OCI-M2 (cell line): ENCODE measurements around the gene CD44.

ENCODE experiments used
- DNase-seq: peaks from one replicate; lab custom pipeline; 2025; ENCODE audit not compliant: unreplicated experiment; lab: John Stamatoyannopoulos, UW

CD44 gene

GRCh38 chr11:35173616-35174566 lies 34.9 kb downstream of the CD44 start:
- DNase-seq = no peak

- DNase-seq = no peak
Measured at GRCh38 chr11:35174666-35175065, 35.7 kb downstream of the CD44 start.

DNA sequence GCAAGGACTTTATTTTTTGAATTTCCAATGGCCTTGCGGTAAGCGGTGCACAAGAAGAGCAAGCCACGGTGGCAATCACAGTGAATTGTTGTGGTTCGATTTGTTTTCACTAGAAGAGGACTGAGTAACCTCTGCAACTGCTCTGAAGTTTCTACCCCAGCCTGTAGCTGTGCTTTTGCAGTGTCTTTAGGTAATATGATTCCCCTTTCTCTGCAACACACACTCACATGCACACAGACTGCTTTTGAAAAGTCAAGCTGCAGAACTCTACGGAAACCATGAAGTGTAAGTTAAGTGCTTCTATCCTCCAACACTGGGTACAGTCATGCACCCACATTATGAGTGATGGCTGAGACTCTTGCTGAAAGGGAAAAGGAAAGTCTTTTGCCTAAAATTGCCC lies 38.4 kb downstream of the CD44 start:
- no peak for DNase-seq

GRCh38 chr11:35178067-35178805 lies 39.3 kb downstream of the CD44 start:
- DNase-seq = no peak

GRCh38 chr11:35178873-35179272 lies 39.9 kb downstream of the CD44 start:
- DNase-seq = no peak

DNA sequence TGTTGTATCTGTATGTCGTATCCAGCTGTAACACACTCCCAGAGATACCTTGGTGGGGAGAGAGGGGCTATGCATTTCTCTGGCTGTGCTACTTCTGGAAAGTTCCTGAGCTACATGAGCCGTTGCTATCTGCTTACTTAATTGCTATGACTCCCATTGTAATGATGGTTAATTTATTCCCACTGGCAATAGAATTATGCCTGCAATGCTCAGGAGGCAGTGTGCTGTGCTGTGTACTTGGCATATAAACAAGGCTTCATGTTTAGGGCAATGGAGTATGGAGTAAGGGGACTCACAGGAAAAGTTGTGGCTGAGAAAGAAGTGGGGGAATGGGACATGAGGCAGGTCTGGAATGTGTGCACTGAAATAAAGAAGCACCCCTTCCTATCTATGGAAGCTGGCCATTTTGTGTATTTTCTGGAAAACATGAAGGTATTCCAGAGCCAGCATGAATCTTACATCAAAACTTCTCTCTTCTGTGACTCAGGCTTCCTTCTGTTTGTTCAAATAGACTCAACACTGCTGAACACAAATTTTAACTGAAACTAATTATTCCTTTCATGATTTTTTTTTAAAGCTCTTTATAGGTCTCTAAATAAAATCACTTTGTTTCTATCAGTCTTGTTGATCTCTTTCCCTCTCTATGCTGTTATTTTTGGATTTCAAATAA lies 40.6 kb downstream of the CD44 start:
- DNase-seq = no peak

DNA sequence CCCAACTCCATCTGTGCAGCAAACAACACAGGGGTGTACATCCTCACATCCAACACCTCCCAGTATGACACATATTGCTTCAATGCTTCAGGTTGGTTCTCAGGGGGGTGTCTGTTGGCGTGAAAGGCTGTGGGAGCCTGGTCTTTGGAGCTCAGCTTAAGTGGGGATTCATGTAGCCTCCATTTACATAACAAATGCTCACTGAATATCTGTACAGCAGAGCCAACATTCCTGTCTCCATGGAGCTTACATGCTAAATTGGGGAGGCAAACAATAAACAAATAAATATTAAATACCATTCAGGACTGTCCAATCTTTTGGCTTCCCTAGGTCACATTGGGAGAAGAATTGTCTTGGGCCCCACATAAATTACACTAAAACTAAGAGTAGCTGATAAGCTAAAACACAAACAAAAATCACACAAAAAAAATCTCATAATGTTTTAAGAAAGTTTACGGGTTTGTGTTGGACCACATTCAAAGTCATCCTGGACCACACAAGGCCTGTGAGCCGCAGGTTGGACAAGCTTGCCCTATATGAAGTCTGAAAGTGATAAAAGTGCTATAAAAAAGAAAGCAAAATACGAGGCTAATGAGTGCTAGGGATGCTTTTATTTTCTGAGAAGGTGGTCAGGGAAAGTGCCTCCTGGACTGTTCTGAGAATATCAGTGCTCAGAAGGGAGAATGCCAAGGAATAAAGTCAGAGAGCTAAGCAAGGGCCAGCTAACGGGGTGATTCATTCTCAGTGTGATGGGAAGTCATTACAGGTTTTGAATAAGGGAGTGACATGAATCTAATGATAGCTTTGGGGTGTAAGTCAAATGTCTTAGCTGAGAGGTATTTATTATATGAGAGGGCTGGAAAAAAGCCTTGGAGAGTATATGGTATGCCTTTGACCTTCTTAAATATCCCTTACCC lies 41.6 kb downstream of the CD44 start:
- no peak for DNase-seq

DNA sequence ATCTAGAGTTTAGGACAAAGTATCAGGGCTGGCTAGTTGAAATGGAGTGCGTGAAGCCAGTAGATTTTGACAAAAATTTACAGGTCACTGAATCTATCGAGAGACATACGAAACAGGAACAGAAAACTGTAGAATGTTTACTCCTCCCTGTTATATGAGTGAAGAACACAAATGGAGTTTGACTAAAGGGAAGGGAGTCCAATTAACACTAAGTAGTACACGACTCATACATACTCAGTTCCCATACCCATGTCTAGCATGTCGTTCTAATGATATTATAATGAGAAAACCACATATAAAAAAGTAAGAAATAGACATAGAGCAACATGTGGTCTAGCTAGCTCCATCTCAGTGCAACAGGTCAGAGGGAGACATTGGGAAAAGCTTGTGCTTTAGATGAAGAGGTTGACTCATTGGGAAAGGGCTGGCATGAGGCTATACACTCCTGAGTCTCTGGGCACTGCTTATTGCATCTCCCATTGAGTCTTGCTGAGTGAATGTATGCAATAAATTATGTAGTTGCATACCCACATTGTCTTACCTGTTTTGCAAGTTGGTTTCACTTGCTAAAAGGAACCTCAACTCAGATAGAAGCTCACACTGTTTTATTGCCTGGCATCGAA lies 43.5 kb downstream of the CD44 start:
- DNase-seq = no peak

DNA sequence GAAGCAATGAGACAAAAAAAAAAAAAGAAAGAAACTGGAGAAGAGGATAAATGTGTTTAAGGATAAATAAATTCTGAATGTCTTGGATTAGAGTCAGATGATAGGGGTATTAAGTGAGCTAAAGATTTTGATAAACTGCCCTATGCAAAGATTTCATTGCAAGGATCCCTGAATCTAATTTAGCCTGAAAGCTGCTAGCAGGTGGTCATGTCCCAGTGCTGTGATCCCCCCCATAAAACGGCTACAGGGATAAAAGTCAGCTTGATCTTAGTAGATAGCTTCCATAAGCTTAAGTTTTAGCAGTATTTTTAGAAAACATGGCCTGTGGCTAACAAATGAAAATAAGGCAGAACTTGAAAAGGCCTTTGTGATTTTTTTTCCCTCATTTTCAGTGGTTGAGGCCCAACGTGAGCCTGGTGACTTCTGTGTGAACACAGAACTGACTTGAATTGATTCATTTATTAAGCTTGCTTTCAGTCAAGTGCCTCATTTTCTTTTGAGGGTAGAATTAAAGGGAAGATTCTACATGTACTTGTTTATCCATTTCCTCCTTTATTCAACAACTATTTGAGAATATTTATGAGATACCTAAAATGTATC lies 44.5 kb downstream of the CD44 start:
- no peak for DNase-seq

- no peak for DNase-seq
Measured at GRCh38 chr11:35185696-35186095, 46.7 kb downstream of the CD44 start.

GRCh38 chr11:35187996-35188395 lies 49.0 kb downstream of the CD44 start:
- no peak for DNase-seq

- no peak for DNase-seq
Measured at GRCh38 chr11:35190804-35191348, 51.9 kb downstream of the CD44 start.

GRCh38 chr11:35192347-35192746 lies 53.4 kb downstream of the CD44 start:
- no peak for DNase-seq

DNA sequence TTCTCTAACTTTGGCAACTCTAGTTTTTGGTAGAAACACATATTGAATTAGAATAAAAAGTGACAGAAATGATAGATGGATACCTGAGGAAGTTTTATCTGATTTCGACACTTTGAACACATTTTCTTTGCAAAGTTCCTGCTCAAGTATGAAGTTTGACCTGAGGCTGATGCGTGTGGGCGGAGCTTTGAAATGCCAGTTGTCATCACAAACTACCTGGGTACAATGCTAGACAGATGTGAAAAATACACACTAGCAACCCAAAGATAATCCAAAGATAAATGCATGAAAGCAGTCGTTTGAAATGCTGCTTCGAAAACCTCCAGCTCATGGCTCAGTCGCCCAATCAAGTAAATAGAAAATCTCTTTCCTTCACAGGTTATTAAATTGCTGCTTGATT lies 54.8 kb downstream of the CD44 start:
- no peak for DNase-seq

DNA sequence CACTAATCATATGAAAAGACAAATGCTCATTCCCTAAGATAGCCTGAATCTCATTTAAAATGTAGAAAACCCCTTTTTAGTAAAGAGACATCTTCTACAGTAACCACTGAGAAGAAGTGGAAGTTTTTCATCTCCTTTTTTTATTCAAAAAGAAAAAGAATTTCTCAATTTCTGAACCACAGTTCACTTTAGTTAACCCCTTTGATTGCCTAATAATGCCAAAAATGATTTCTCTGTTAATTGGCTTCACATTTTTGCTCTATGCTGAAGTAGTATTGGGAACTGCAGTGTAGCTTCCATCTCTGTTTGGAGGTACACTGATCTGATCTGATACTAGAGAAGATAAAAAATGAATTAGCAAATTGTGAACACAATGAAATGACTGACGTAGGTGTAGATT lies 58.3 kb downstream of the CD44 start:
- DNase-seq = no peak

GRCh38 chr11:35200811-35201341 lies 61.9 kb downstream of the CD44 start:
- no peak for DNase-seq

- no peak for DNase-seq
Measured at GRCh38 chr11:35204614-35205013, 65.6 kb downstream of the CD44 start.

GRCh38 chr11:35206616-35207015 lies 67.6 kb downstream of the CD44 start:
- no peak for DNase-seq
